HepG2 (cell line): ENCODE measurements around the gene ZNF541. TPM values are rescaled to one million over a fixed set of nuclear protein-coding genes. Genes with fewer than 3 reads are reported as not detected.

Experiments used
- ARHGAP35 ChIP-seq: sonication (generic); formaldehyde crosslinking; IDR thresholded peaks from 2 replicates; pipeline ENCODE4 v1.9.0; 2022; ENCODE audit warnings: mild to moderate bottlenecking, inconsistent platforms, moderate library complexity, missing genetic modification reagents, borderline replicate concordance
- ELF1 ChIP-seq: sonication (generic); formaldehyde crosslinking; IDR thresholded peaks from 2 replicates; pipeline ENCODE4 v1.4.0; 2020; ENCODE audit warnings: missing genetic modification reagents
- GLI4 ChIP-seq: sonication (generic); formaldehyde crosslinking; IDR thresholded peaks from 2 replicates; pipeline ENCODE4 v1.5.1; 2020; ENCODE audit warnings: missing genetic modification reagents, mild to moderate bottlenecking, moderate library complexity, borderline replicate concordance
- MEIS1 ChIP-seq: sonication (generic); formaldehyde crosslinking; IDR thresholded peaks from 2 replicates; pipeline ENCODE4 v1.9.0; 2021; ENCODE audit warnings: mild to moderate bottlenecking, missing genetic modification reagents, moderate library complexity, borderline replicate concordance
- PCBP1 ChIP-seq: fragments of 200-400 bp; formaldehyde crosslinking; IDR thresholded peaks from 2 replicates; pipeline ENCODE4 v1.6.1; 2017; ENCODE audit warnings: mild to moderate bottlenecking, low read depth, low read length, borderline replicate concordance
- RAD21 ChIP-seq: fragments of 450-650 bp; formaldehyde crosslinking; IDR thresholded peaks from 2 replicates; pipeline ENCODE4 v1.5.0; 2020; ENCODE audit warnings: mild to moderate bottlenecking
- SPEN ChIP-seq: sonication (generic); formaldehyde crosslinking; IDR thresholded peaks from 2 replicates; pipeline ENCODE4 v1.5.1; 2020; ENCODE audit warnings: low read depth, mild to moderate bottlenecking, missing genetic modification reagents
- ZBTB2 ChIP-seq: sonication (generic); formaldehyde crosslinking; IDR thresholded peaks from 2 replicates; pipeline ENCODE4 v1.8.0; 2022; ENCODE audit warnings: low read depth, missing genetic modification reagents
- ZBTB46 ChIP-seq: sonication (generic); formaldehyde crosslinking; IDR thresholded peaks from 2 replicates; pipeline ENCODE4 v1.4.0; 2020; ENCODE audit warnings: mild to moderate bottlenecking, missing genetic modification reagents, borderline replicate concordance
- ZFX ChIP-seq: sonication (generic); formaldehyde crosslinking; IDR thresholded peaks from 2 replicates; pipeline ENCODE4 v1.4.0; 2020; ENCODE audit warnings: mild to moderate bottlenecking, low read depth, missing genetic modification reagents, moderate library complexity
- ZNF317 ChIP-seq: sonication (generic); formaldehyde crosslinking; IDR thresholded peaks from 2 replicates; pipeline ENCODE4 v1.5.0; 2020; ENCODE audit warnings: mild to moderate bottlenecking, missing genetic modification reagents
- ZNF33B ChIP-seq: sonication (generic); formaldehyde crosslinking; IDR thresholded peaks from 2 replicates; pipeline ENCODE4 v1.5.1; 2020; ENCODE audit warnings: mild to moderate bottlenecking, missing genetic modification reagents
- ZNF382 ChIP-seq: sonication (generic); formaldehyde crosslinking; IDR thresholded peaks from 2 replicates; pipeline ENCODE4 v1.5.0; 2020; ENCODE audit warnings: missing genetic modification reagents, mild to moderate bottlenecking, borderline replicate concordance
- ZNF558 ChIP-seq: sonication (generic); formaldehyde crosslinking; IDR thresholded peaks from 2 replicates; pipeline ENCODE4 v1.9.0; 2022; ENCODE audit warnings: mild to moderate bottlenecking, missing genetic modification reagents, borderline replicate concordance
- ZNF607 ChIP-seq: sonication (generic); formaldehyde crosslinking; IDR thresholded peaks from 2 replicates; pipeline ENCODE4 v1.5.1; 2020; ENCODE audit warnings: missing genetic modification reagents, mild to moderate bottlenecking, borderline replicate concordance
- ZNF615 ChIP-seq: sonication (generic); formaldehyde crosslinking; IDR thresholded peaks from 2 replicates; pipeline ENCODE4 v1.5.0; 2020; ENCODE audit warnings: mild to moderate bottlenecking, missing genetic modification reagents, borderline replicate concordance
- ZNF678 ChIP-seq: sonication (generic); formaldehyde crosslinking; IDR thresholded peaks from 2 replicates; pipeline ENCODE4 v1.4.0; 2020; ENCODE audit warnings: mild to moderate bottlenecking, missing genetic modification reagents
- ZNF768 ChIP-seq: sonication (generic); formaldehyde crosslinking; IDR thresholded peaks from 2 replicates; pipeline ENCODE4 v1.4.0; 2020; ENCODE audit warnings: missing genetic modification reagents
- ZNF782 ChIP-seq: sonication (generic); formaldehyde crosslinking; IDR thresholded peaks from 2 replicates; pipeline ENCODE4 v1.4.0; 2020; ENCODE audit warnings: missing genetic modification reagents, mild to moderate bottlenecking, borderline replicate concordance
- polyA plus RNA-seq, 8 experiments: library from polyadenylated mRNA; depleted of rRNA in 3 of 8; stranded (reverse) in 7 of 8; unstranded in 1 of 8; fragments of >200 nt; fragmentation: Illumina TruSeq in 4 of 8; extraction: Trizol in 4 of 8; gene quantifications; 2 replicates each; pipeline versions ENCODE4 v1.2.1 to v1.2.3, GENCODE V29; 2011 to 2016; ENCODE audit warnings: low read depth in 4 of 8, missing spikeins in 1 of 8, mixed read lengths in 1 of 8; ENCODE audit not compliant: insufficient read depth in 1 of 8
- total RNA-seq, 5 experiments: library from RNA; depleted of rRNA; stranded (reverse); fragments of >200 nt; fragmentation: Illumina TruSeq; extraction: Trizol; gene quantifications; 2 replicates each; pipeline ENCODE4 v1.2.3, GENCODE V29; 2016; ENCODE audit warnings: low read depth in 1 of 5
- TF ChIP-seq, protein P1 (sequence below): IDR thresholded peaks from 2 replicates; pipeline ENCODE4 v1.6.1; 2016
- TF ChIP-seq, protein P2 (sequence below): sonication (generic); formaldehyde crosslinking; IDR thresholded peaks from 2 replicates; pipeline ENCODE4 v1.8.0; 2023; ENCODE audit warnings: mild to moderate bottlenecking, missing genetic modification reagents

ZNF541 gene
- total and polyA plus RNA-seq, 2 of the 13 experiments (the other 11 are each of a cell fraction or from before 2014, with no cell fraction given): 0.03 to 0.04 TPM

- peak; percentile 77 for TF ChIP-seq ARHGAP35 (CRISPR knock-in tag)
- peak; percentile 69; the same call in 1 of the 2 replicates for TF ChIP-seq ZNF678 (CRISPR knock-in tag)
- 0 out of 2 replicates have a peak, but pooled peaks have one; percentile 68 for TF ChIP-seq ZBTB46
- no peak for TF ChIP-seq ZNF615 (CRISPR knock-in tag)
- no peak for TF ChIP-seq ZNF382
- TF ChIP-seq ELF1: 0 out of 2 replicates have a peak, but pooled peaks have one; percentile 7
- peak; percentile 51; the same call in 1 of the 2 replicates for TF ChIP-seq ZNF768 (CRISPR knock-in tag)
- TF ChIP-seq ZNF33B (CRISPR knock-in tag): no peak
- TF ChIP-seq RAD21: 0 out of 2 replicates have a peak, but pooled peaks have one; percentile 50
- no peak; the same call in 1 of the 2 replicates for TF ChIP-seq SPEN
- TF ChIP-seq MEIS1 (CRISPR knock-in tag): peak; percentile 54; the same call in 1 of the 2 replicates
- TF ChIP-seq GLI4 (CRISPR knock-in tag): peak; percentile 86; the same call in 1 of the 2 replicates
- peak; percentile 89 for TF ChIP-seq ZFX
- TF ChIP-seq ZBTB2: peak; percentile 74; the same call in 1 of the 2 replicates
- TF ChIP-seq ZNF558 (CRISPR knock-in tag): peak; percentile 77; the same call in 1 of the 2 replicates
- TF ChIP-seq, protein P1, sequence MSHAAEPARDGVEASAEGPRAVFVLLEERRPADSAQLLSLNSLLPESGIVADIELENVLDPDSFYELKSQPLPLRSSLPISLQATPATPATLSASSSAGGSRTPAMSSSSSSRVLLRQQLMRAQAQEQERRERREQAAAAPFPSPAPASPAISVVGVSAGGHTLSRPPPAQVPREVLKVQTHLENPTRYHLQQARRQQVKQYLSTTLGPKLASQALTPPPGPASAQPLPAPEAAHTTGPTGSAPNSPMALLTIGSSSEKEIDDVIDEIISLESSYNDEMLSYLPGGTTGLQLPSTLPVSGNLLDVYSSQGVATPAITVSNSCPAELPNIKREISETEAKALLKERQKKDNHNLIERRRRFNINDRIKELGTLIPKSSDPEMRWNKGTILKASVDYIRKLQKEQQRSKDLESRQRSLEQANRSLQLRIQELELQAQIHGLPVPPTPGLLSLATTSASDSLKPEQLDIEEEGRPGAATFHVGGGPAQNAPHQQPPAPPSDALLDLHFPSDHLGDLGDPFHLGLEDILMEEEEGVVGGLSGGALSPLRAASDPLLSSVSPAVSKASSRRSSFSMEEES (CRISPR knock-in tag): 0 out of 2 replicates have a peak, but pooled peaks have one; percentile 12
- peak; percentile 18; the same call in 1 of the 2 replicates for TF ChIP-seq ZNF607
- TF ChIP-seq ZNF317 (CRISPR knock-in tag): peak; percentile 63
- TF ChIP-seq ZNF782: peak; percentile 57; the same call in 1 of the 2 replicates
- no peak for TF ChIP-seq PCBP1
- TF ChIP-seq, protein P2, sequence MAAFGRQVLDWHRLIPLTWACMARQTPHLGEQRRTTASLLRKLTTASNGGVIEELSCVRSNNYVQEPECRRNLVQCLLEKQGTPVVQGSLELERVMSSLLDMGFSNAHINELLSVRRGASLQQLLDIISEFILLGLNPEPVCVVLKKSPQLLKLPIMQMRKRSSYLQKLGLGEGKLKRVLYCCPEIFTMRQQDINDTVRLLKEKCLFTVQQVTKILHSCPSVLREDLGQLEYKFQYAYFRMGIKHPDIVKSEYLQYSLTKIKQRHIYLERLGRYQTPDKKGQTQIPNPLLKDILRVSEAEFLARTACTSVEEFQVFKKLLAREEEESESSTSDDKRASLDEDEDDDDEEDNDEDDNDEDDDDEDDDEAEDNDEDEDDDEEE (CRISPR knock-in tag): peak; percentile 76; the same call in 1 of the 2 replicates
These were observed 35.3 kb upstream of the ZNF541 start (continued) for GRCh38 chr19:47608074-47608918.
